Right lobe of liver (tissue), 4 donors: ENCODE measurements around the gene EPS8L2.

ENCODE experiments used
- POLR2A ChIP-seq: fragments of 450-650 bp; IDR thresholded peaks from one replicate; pipeline ENCODE4 v1.6.1; 2017; ENCODE audit warnings: antibody characterized with exemption, mild to moderate bottlenecking
- TF ChIP-seq, protein P1 (sequence below), 4 donors: fragments of 200-600 bp in 3 of 4; fragments of 450-650 bp in 1 of 4; IDR thresholded peaks; one replicate each; pipeline versions ENCODE4 v1.5.1 to v1.8.0; 2016 to 2022; ENCODE audit warnings: antibody characterized with exemption in 4 of 4, mild to moderate bottlenecking in 2 of 4
- donor health status: DM: no; HTN: no; CAD: no.
- donor health status: DM: no; HTN: no; CAD: no.
- donor health status: DM: no; HTN: yes; CAD: no.

GRCh38 chr11:749731-750130 lies 43.7 kb downstream of the EPS8L2 start:
- TF ChIP-seq POLR2A: no peak
- TF ChIP-seq, protein P1, sequence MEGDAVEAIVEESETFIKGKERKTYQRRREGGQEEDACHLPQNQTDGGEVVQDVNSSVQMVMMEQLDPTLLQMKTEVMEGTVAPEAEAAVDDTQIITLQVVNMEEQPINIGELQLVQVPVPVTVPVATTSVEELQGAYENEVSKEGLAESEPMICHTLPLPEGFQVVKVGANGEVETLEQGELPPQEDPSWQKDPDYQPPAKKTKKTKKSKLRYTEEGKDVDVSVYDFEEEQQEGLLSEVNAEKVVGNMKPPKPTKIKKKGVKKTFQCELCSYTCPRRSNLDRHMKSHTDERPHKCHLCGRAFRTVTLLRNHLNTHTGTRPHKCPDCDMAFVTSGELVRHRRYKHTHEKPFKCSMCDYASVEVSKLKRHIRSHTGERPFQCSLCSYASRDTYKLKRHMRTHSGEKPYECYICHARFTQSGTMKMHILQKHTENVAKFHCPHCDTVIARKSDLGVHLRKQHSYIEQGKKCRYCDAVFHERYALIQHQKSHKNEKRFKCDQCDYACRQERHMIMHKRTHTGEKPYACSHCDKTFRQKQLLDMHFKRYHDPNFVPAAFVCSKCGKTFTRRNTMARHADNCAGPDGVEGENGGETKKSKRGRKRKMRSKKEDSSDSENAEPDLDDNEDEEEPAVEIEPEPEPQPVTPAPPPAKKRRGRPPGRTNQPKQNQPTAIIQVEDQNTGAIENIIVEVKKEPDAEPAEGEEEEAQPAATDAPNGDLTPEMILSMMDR (IDR thresholded peaks at IDR 0.05): no peak
